ENCODE results near the gene PROSER2.

DNA sequence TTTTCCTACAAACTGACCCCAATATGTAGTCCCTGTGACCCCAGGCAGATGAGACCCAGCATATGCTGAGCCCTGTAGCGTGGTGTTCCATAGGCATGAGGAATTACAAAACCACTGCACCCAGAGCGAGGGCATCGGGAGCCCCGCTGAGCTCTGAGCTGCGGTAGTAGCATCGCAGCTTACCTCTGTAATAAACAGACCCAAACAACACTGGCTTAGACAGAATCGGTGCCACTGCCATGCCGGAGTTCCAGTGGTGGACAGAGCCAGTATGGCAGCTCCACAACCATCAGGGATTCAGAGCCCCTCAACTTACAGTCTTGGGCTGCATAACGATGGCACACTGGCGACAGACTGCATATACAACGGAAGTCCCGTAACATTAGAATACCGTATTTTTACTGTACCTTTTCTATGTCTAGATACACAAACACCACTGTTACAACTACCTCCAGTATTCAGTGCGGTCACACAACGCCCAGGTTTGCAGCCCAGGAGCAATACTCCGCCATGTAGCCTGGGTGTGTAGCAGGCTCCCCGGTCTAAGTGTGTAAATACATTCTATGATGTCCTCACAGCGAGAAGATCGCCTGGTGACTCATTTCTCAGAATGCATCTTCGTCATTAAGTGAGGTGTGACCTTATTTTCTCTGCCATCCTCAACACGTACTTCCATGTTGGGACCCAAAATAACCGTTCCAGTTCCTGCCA is 68.8 kb downstream of the PROSER2 start:
- TF ChIP-seq, protein P1, sequence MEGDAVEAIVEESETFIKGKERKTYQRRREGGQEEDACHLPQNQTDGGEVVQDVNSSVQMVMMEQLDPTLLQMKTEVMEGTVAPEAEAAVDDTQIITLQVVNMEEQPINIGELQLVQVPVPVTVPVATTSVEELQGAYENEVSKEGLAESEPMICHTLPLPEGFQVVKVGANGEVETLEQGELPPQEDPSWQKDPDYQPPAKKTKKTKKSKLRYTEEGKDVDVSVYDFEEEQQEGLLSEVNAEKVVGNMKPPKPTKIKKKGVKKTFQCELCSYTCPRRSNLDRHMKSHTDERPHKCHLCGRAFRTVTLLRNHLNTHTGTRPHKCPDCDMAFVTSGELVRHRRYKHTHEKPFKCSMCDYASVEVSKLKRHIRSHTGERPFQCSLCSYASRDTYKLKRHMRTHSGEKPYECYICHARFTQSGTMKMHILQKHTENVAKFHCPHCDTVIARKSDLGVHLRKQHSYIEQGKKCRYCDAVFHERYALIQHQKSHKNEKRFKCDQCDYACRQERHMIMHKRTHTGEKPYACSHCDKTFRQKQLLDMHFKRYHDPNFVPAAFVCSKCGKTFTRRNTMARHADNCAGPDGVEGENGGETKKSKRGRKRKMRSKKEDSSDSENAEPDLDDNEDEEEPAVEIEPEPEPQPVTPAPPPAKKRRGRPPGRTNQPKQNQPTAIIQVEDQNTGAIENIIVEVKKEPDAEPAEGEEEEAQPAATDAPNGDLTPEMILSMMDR (optimal IDR thresholded peaks at IDR 0.05 in 1 of 3, IDR thresholded peaks at IDR 0.05 in 1 of 3, conservative IDR thresholded peaks at IDR 0.05 in 1 of 3; ENCODE audit: extremely low read depth in 1 of 3, insufficient read depth in 2 of 3, low read length in 3 of 3): no peak
- TF ChIP-seq EZH2 (IDR thresholded peaks at IDR 0.05; ENCODE audit: low read length): no peak
